GM12874 (cell line): Measurements from ENCODE around the gene TPM4.

Experiments used
- CTCF ChIP-seq: IDR thresholded peaks from 2 replicates; pipeline ENCODE4 v1.5.1; 2011; ENCODE audit warnings: low read depth, mild to moderate bottlenecking, control low read depth, low read length, moderate library complexity; ENCODE audit not compliant: insufficient read depth

TPM4 gene

DNA sequence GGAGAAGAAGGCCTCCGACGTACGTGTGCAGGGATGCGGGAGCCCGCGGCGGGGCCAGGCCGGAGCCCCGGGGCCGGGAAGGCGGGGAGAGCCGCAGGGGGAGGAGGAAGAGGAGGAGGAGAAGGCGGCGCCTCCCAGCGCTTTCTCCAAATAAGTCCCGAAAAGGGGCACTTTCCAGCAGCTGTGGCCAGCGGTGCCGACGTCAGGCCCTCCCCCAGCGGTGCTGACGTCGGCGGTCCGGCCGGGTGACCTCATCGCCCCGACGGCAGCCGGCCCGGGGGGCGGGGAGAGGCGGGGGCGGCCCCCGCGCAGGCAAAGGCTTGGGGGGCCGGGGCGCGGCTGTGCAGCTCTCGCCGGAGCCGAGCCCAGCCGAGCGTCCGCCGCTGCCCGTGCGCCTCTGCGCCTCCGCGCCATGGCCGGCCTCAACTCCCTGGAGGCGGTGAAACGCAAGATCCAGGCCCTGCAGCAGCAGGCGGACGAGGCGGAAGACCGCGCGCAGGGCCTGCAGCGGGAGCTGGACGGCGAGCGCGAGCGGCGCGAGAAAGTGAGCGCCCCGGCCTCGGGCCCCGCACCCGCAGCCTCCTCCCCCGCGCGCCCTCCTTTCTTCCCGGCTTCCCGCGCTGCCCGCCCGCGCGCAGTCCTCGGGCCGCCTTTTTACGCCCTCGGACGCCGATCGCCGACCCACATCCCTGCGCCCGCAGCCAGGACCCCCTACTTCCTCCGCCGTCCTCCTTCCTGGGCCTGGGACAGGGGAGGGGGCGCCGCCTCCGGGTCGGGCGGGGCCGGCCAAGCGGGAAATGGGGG lies at the start of gene TPM4:
Gene TPM4 (plus strand): TSS at position 342 of the 804 bp plus-strand sequence. CDS start 71 bp downstream, at position 413.
- no peak for TF ChIP-seq CTCF

- no peak for TF ChIP-seq CTCF
These were observed 49.5 kb upstream of the TPM4 start for GRCh38 chr19:16026756-16027155.

GRCh38 chr19:16027528-16027927 lies 48.8 kb upstream of the TPM4 start:
- TF ChIP-seq CTCF: no peak

DNA sequence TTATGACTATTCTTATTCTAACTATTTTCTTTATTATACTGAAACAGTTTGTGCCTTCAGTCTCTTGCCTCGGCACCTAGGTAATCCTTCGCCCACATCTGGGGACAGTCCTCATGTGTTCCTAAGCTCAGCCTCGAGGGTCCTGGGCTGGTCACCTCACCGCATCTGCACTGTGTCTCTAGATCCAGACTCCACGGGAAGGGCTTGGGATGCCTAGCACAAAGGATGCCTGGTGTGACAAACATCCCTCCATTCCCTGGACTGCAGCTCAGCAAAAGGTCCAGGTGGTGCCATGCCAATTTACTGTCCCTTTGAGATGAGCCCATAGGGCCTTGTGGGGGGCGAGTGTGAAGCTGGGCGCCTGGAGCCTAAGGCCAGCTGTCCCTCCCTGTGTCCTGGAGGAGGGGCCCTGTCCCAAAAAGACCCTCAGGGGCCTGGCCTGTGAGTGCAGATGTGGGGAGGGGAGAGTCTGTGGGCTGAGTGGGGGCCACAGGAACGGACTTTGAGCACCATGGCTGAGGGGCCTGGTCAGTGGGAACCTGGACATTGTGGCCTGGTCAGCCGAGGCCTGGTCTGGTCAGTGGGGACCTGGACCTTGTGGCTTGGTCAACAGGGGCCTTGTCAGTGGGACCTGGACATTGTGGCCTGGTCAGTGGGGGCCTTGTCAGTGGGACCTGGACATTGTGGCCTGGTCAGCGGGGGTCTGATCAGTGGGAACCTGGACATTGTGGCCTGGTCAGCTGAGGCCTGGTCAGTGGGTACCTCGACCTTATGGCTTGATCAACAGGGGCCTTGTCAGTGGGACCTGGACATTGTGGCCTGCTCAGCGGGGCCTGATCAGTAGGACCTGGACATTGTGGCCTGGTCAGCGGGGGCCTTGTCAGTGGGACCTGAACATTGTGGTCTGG lies 45.1 kb upstream of the TPM4 start:
- TF ChIP-seq CTCF: no peak

GRCh38 chr19:16031872-16032200 lies 44.5 kb upstream of the TPM4 start:
- no peak for TF ChIP-seq CTCF

DNA sequence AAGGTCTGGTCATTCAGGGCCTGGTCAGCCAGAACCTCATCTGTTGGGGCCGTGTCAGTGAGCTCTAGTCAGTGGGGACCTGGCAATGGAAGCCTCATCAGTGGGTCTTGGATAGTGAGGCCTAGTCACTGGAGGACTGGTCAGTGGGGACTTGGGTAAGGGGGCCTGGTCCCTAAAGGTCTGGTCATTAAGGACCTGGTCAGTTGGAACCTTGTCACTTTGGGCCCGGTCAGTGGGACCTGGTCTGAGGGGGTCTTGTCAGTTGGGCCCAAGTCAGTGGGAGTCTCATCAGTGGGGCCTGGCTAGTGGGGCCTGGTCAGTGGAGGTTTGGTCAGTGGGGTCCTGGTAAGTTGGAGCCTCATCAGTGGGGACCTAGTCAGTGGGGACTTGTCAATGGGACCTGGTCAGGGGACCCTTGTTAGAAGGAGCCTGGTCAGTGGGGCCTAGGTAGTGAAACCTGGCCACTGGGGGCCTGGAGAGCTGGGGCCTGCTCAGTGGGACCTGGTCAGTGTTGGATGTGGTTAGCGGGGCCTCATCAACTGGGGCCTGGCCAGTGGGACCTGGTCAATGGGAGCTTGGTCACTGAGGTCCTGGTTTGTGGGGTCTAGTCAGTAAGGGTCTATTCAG lies 43.7 kb upstream of the TPM4 start:
- no peak for TF ChIP-seq CTCF

DNA sequence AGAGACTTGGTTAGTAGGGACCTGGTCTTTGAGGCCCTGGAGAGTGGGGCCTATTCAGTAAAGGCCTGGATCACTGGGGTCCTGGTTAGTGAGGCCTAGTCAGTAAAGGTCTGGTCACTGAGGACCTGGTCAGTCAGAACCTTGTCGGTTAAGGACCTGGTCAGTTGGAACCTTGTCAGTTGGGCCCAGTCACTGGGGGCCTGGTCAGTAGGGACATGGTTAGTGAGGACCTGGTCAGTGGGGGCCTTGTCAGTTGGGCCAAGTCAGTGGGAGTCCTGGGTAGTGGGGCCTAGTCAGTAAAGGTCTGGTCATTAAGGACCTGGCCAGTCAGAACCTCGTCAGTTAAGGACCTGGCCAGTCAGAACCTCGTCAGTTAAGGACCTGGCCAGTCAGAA lies 43.2 kb upstream of the TPM4 start:
- no peak for TF ChIP-seq CTCF
